ENCODE measurements around the gene KCNJ16.
"Not testable (repeated sequence)": the region's sequence is repeated elsewhere in the genome, so short reads cannot be mapped to it uniquely, and the experiment has no call there.

Gene KCNJ16

DNA sequence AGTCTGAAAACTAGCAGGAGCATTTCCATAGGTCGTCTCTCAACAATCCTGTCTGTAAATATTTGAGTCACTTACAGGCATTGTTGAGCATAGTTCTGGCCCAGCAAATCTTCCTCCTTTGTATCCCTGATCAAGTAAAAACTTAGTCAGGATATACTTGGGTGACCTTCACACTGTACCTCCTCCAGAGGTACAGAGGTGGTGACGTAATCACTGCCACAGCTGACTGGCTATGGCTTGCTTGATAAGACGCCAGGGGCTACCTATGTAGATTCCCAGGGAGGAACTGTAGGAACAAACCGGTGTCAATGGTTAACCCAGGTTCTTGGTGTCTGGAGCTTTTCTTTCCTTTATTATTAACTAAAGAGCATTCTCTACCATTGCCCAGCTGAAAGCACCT is at the start of gene KCNJ16:
TSS of gene KCNJ16 (plus strand) at position 270 of the 400 bp plus-strand sequence. CDS start 56,863 bp downstream, outside the sequence.
- DNase-seq = no peak

GRCh38 chr17:70028397-70028796 is 46.6 kb upstream of the KCNJ16 start:
- no peak for DNase-seq

GRCh38 chr17:70028978-70029767 is 45.9 kb upstream of the KCNJ16 start:
- no peak for DNase-seq

GRCh38 chr17:70030371-70030770 is 44.7 kb upstream of the KCNJ16 start:
- no peak for DNase-seq

DNA sequence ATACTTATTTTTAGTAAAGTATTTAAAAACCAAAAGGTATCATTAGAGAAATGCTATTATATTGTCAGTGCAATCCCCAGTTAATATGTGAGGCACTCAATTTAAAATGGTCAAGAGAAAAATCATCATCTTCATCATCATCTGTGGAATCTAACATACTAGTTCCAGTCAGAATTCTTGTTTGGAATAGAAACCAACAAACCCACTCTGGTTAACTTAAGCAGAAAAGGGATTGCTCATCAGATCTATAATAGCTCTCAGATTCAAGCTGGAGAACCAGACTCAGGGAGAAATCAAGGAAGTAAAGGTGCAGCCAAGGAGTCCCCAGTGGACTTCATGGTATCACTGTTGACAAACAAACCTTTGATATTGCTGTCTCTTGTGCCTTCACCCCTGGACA is 43.7 kb upstream of the KCNJ16 start:
- DNase-seq = no peak

DNA sequence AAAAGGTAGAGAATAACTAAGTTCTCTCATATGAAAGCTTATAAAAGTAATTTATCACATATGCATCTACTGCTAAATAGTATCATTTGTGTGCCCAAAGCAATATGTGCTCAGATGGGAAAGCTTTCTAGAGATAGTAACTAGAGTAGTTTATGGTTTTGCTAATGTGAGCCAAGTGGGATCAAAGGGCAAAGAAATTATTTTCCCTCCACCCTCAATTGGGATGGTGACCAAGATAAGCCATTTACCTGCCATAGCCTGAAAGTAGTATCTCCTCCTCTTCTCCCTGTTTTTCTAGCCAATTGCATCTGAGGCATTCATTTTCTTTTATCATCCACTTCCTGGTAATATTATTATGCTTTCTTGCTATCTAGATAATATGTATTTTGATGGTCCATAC is 41.9 kb upstream of the KCNJ16 start:
- no peak for DNase-seq

DNA sequence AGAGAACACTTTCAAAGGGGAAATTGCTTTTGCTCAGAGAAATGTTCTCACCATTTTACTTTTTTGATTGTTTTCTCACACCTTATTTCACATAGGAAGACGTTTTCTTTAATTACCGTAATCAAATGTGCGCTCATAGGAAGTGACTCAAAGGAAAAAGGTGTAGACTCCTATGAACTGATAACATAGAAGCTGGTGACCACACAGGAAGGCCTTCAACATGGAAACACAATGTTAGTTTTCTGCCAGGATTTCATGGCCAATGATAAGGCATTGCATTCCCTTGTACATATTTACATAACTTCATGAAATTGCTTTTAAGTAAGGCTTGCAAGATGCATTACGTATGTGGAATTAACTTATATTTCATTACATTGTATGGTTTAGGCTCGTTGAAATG is 40.9 kb upstream of the KCNJ16 start:
- DNase-seq = no peak

GRCh38 chr17:70037498-70037897 is 37.5 kb upstream of the KCNJ16 start:
- no peak for DNase-seq

DNA sequence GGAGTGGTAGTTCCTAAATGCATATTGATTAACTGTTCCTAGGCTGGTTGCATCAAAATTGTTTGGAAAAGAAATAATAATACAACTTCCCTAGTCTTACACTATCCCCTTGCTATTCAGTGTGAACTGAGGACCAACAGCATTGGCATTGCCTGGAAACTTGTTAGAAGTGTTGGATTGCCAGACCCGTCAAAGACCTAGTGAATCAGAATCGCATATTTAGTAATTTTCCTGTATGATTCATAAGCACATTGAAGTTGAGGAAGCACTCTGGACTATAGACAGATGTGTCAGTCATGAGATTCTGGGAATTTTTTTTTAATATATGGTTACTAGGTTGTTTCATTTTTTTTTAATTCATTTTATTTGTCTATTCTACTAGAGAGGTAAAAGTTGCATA is 34.7 kb upstream of the KCNJ16 start:
- no peak for DNase-seq

GRCh38 chr17:70041061-70041460 is 34.0 kb upstream of the KCNJ16 start:
- no peak for DNase-seq

DNA sequence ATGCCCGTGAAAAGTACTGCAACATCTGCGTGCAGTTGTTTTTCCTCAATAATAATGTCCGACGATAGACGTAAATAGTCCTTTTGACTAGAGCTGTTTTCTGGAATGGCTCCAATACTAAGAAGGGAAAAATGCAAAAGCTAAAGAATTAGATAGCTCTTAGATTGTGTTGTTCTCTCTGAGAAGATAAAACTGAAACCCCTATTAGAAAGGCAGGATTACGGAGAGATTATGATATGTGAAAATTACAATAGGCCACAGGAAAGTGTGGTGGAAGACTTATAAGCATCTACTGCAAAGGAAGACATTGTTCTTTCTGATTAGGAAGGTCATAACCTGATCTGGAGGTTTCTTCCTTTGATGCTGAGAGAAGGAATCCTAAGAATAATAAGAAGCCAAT is 33.5 kb upstream of the KCNJ16 start:
- no peak for DNase-seq

GRCh38 chr17:70045780-70046179 is 29.2 kb upstream of the KCNJ16 start:
- DNase-seq = not testable (repeated sequence)

DNA sequence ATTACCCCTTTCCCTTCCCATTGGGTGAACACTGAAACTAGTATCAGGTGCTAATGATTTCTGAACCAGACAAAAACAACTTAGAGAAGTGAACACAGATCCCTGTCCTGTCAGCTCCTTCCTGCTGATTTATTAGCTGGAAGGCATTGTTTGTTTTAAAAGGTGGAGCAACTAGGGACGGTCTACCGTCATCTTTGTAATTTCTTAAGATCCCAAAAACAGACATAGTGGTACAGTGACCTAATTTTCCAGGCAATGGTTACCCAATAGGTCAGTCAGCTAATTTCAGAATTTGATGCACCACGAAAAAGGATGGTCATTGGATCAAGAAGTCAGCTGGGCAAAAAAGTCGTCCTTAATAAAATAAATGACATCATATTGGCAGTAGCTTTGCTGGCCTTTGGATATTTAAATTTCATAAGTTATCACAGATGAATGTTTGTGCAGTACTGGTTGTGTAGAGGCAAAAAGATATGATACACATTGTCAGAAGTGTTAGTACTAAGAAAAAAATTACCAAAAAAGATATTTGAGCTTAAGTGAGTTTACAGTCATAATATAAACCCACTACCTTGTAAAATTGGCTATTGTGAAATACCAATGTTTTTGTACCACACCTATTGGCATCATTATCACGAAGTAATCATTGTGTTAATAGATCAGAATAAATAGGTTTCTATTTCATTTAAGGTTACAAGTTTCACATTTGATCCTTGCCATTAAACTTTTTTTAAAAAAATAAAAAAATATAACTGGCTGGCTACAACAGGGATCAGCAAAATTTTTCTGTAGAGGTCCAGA is 27.2 kb upstream of the KCNJ16 start:
- no peak for DNase-seq

GRCh38 chr17:70049801-70050591 is 25.0 kb upstream of the KCNJ16 start:
- DNase-seq = no peak

GRCh38 chr17:70050931-70051330 is 24.1 kb upstream of the KCNJ16 start:
- no peak for DNase-seq

DNA sequence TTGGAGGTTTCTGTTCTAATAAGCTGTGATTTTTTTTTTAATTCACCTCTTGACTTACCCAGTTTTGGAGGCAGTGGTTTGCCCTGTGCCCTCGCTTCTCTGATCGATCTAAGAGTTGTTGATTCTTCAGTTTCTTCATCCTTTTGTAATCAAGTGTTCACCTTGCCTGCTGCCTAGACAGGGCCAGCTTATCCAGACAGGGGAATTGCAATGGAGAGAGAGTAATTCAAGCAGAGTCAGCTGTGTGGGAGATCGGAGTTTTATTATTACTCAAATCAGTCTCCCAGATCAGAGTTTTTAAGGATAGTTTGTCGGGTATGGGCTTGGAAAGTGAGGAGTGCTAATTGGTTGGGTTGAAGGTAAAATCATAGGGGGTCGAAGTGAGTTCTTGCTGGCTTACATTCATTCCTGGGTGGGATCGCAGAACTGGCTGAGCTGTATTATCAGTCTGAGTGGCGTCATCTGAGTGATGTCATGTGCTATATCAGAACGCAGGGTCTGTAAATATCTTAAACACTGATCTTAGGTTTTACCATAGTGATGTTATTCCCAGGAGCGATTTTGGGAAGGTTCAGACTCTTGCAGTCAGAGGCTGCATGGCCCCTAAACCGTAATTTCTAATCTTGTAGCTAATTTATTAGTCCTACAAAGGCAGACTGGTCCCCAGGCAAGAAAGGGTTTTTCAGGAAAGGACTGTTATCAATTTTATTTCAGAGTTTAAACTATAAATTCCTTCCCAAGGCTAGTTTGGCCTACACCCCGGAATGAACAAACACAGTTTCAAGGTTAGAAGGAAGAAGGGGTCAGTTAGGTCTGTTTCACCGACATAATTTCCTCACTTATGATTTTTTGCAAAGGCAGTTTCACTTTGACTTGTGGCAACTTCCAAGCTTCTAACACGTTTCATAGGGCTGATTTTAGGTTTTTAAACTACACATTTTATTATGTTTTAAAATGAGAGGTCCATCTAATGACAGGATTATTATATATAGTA is 21.5 kb upstream of the KCNJ16 start:
- no peak for DNase-seq

DNA sequence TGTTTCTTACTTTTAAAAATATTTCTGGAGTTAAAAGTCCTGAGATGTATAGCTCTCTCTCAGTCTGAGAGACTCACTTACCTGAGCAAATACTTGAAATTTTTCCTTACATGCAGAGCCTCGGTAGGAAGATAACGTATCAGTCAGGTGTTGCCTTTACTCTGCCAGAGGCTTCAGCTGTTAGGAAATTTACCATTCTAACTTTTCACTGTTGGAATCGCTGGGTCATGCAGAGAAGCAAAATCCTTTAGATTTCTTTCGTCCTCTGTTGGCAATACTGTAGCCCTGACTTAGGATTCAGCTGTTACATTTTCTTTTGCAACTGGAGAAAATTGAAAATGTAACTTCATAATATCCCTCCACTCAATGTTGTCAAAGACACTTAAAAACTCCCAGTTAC is 20.0 kb upstream of the KCNJ16 start:
- no peak for DNase-seq

DNA sequence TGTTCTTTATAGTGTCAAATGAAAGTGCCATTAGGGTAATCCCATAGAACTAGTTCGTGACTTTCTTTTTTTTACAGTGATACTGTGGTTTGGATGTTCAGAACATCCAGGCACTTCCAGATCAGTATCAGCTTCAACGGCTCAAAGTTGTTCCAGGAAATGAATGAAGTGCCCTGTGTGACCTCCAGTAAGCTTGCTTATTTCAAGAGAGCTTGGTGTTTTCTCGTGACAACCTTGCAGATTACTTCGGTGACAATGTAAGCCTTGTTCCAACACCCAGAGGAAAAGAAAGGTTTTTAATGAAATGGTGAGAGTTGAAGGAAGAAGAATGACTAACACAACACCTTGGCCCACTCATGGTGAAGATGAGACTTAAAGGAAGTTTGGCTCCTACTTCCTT is 16.0 kb upstream of the KCNJ16 start:
- no peak for DNase-seq

- no peak for DNase-seq
These were observed 15.4 kb upstream of the KCNJ16 start for GRCh38 chr17:70059649-70060048.

DNA sequence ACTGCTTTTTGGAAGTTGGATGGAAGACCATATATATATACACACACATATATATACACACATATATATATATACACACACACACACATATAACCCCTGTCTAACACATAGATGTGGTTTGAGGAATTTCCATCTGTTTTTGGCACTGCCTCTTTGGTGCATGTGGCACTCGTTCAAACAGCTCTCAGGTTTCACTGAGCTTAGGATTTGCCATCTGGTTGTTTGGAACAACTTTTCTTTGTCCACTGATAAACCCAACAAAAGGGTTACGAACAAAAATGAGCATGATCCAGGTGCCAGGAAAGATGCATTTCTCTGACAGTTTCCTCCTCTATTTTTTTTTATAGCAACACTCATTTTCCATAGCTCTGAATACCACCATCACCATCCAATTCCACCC is 14.6 kb upstream of the KCNJ16 start:
- no peak for DNase-seq

GRCh38 chr17:70067134-70067533 is 7.9 kb upstream of the KCNJ16 start:
- peak in 4 of 56 donors; percentile 1 to 19 (median 10) for DNase-seq

Measured in amygdala (tissue), 56 donors.